HepG2 (cell line): ENCODE measurements around the gene ZNF189. TPM values are rescaled to one million over a fixed set of nuclear protein-coding genes. Genes with fewer than 3 reads are reported as not detected.

Experiments used
- ATAC-seq: fragments of 200-7000 bp; cut with Tn5 transposase; 3 replicates; pipeline ENCODE4 v1.9.1; 2020; ENCODE audit warnings: mild to moderate bottlenecking, moderate library complexity
- BruUV-seq: library from RNA; stranded (reverse); fragments of 400-500 nt; replicated peaks from 2 replicates; lab custom pipeline; 2021; lab: Mats Ljungman, UMichigan
- CTCF ChIA-PET: fragments of 300-600 bp; formaldehyde crosslinking; extraction: SDS; loops from one replicate; lab custom pipeline; 2021; ENCODE audit warnings: low total read pairs, inconsistent platforms, low intra/inter-chr PET ratio; lab: Yijun Ruan, JAX
- POLR2A ChIA-PET: fragments of 350-600 bp; sonication (Branson Sonifier 250); formaldehyde crosslinking; loops from one replicate; lab custom pipeline; 2020; ENCODE audit warnings: antibody characterized with exemption, inconsistent platforms; lab: Yijun Ruan, JAX
- DNase-seq: peaks from one replicate; pipeline ENCODE4 v3.0.0-alpha.2; 2015; ENCODE audit warnings: low spot score
- FAIRE-seq: peaks from 3 replicates; lab custom pipeline; 2011; peaks lifted over from hg19 to GRCh38; lab: Jason Lieb, UNC
- H2AFZ ChIP-seq: one replicate; pipeline ENCODE4 v1.6.1; 2011; ENCODE audit warnings: low read length, inconsistent platforms
- H3K27ac ChIP-seq: fragments of 300-600 bp; 3 replicates; pipeline ENCODE4 v1.8.0; 2011; ENCODE audit warnings: mixed run types, mild to moderate bottlenecking, mixed read lengths, low read length, inconsistent platforms; ENCODE audit not compliant: insufficient read depth; ENCODE audit errors: extremely low read length
- H3K27me3 ChIP-seq, 2 experiments: fragments of 200-600 bp in 1 of 2; 2 replicates in 1 of 2; 3 replicates in 1 of 2; pipeline versions ENCODE4 v1.6.0 to v1.8.0; 2011; ENCODE audit warnings: low read length in 2 of 2, mild to moderate bottlenecking in 2 of 2, moderate library complexity in 2 of 2, inconsistent platforms in 1 of 2; ENCODE audit not compliant: insufficient read depth in 2 of 2, control insufficient read depth in 1 of 2
- H3K36me3 ChIP-seq, 2 experiments: fragments of 200-600 bp in 1 of 2; replicated peaks in 1 of 2; 2 replicates in 1 of 2; 3 replicates in 1 of 2; pipeline versions ENCODE4 v1.5.1 to v1.8.0; 2011; ENCODE audit warnings: low read length in 2 of 2, inconsistent platforms in 1 of 2; ENCODE audit not compliant: insufficient read depth in 2 of 2, control insufficient read depth in 1 of 2
- H3K4me1 ChIP-seq: 2 replicates; pipeline ENCODE4 v1.5.1; 2012; ENCODE audit warnings: low read length, inconsistent platforms; ENCODE audit not compliant: insufficient read depth
- H3K4me2 ChIP-seq: 2 replicates; pipeline ENCODE4 v1.6.0; 2011; ENCODE audit warnings: low read depth, low read length, inconsistent platforms
- H3K4me3 ChIP-seq, 3 experiments: fragments of 200-600 bp in 1 of 3; sonication (generic), shearing (Covaris generic) in 1 of 3; replicated peaks in 1 of 3; 2 replicates each; pipeline ENCODE4 v1.5.1; 2011 to 2016; ENCODE audit warnings: low read length in 3 of 3, inconsistent platforms in 2 of 3, low read depth in 2 of 3, mild to moderate bottlenecking in 2 of 3, control low read depth in 1 of 3, mixed read lengths in 1 of 3; ENCODE audit not compliant: insufficient read depth in 1 of 3
- H3K79me2 ChIP-seq: one replicate; pipeline ENCODE4 v1.6.1; 2011; ENCODE audit warnings: low read length, inconsistent platforms; ENCODE audit not compliant: insufficient read depth
- H3K9ac ChIP-seq: 2 replicates; pipeline ENCODE4 v1.6.0; 2011; ENCODE audit warnings: mild to moderate bottlenecking, low read depth, low read length, inconsistent platforms; ENCODE audit not compliant: insufficient read depth
- H3K9me3 ChIP-seq: 2 replicates; pipeline ENCODE4 v1.5.1; 2012; ENCODE audit warnings: mild to moderate bottlenecking, low read length
- H4K20me1 ChIP-seq: 2 replicates; pipeline ENCODE4 v1.6.0; 2011; ENCODE audit warnings: inconsistent platforms, mild to moderate bottlenecking, low read length, moderate library complexity; ENCODE audit not compliant: insufficient read depth
- BATF2 ChIP-seq: sonication (generic); formaldehyde crosslinking; IDR thresholded peaks from 2 replicates; pipeline ENCODE4 v1.8.0; 2022; ENCODE audit warnings: mild to moderate bottlenecking, missing genetic modification reagents, moderate library complexity
- DMAP1 ChIP-seq: IDR thresholded peaks from 2 replicates; pipeline ENCODE4 v1.6.1; 2016
- E2F2 ChIP-seq: sonication (generic); formaldehyde crosslinking; IDR thresholded peaks from 2 replicates; pipeline ENCODE4 v1.4.0; 2020; ENCODE audit warnings: missing genetic modification reagents, borderline replicate concordance
- HDAC2 ChIP-seq: sonication (generic); formaldehyde crosslinking; IDR thresholded peaks from 2 replicates; pipeline ENCODE4 v1.4.0; 2020; ENCODE audit warnings: missing genetic modification reagents
- MED13 ChIP-seq: sonication (generic); formaldehyde crosslinking; IDR thresholded peaks from 2 replicates; pipeline ENCODE4 v1.5.0; 2020; ENCODE audit warnings: missing genetic modification reagents
- MEIS1 ChIP-seq: sonication (generic); formaldehyde crosslinking; IDR thresholded peaks from 2 replicates; pipeline ENCODE4 v1.9.0; 2021; ENCODE audit warnings: mild to moderate bottlenecking, missing genetic modification reagents, moderate library complexity, borderline replicate concordance
- PBX2 ChIP-seq: IDR thresholded peaks from 2 replicates; pipeline ENCODE4 v1.6.1; 2016; ENCODE audit warnings: control low read depth
- RCOR2 ChIP-seq: IDR thresholded peaks from 2 replicates; pipeline ENCODE4 v1.6.1; 2016; ENCODE audit warnings: missing biosample characterization, missing genetic modification reagents
- RORA ChIP-seq: sonication (generic); formaldehyde crosslinking; IDR thresholded peaks from 2 replicates; pipeline ENCODE4 v1.5.0; 2020; ENCODE audit warnings: mild to moderate bottlenecking, missing genetic modification reagents, moderate library complexity
- ZBTB25 ChIP-seq: IDR thresholded peaks from 2 replicates; pipeline ENCODE4 v1.6.1; 2018; ENCODE audit warnings: missing genetic modification reagents
- ZFP62 ChIP-seq: sonication (generic); formaldehyde crosslinking; IDR thresholded peaks from 2 replicates; pipeline ENCODE4 v1.4.0; 2020; ENCODE audit warnings: missing genetic modification reagents
- ZFX ChIP-seq: sonication (generic); formaldehyde crosslinking; IDR thresholded peaks from 2 replicates; pipeline ENCODE4 v1.4.0; 2020; ENCODE audit warnings: mild to moderate bottlenecking, low read depth, missing genetic modification reagents, moderate library complexity
- ZNF362 ChIP-seq: sonication (generic); formaldehyde crosslinking; IDR thresholded peaks from 2 replicates; pipeline ENCODE4 v1.4.0; 2020; ENCODE audit warnings: missing genetic modification reagents, mild to moderate bottlenecking, borderline replicate concordance
- ZNF547 ChIP-seq: sonication (generic); formaldehyde crosslinking; IDR thresholded peaks from 2 replicates; pipeline ENCODE4 v1.5.1; 2020; ENCODE audit warnings: mild to moderate bottlenecking, missing genetic modification reagents
- ZNF709 ChIP-seq: sonication (generic); formaldehyde crosslinking; IDR thresholded peaks from 2 replicates; pipeline ENCODE4 v1.5.0; 2020; ENCODE audit warnings: mild to moderate bottlenecking, missing genetic modification reagents
- ZNF770 ChIP-seq: sonication (generic); formaldehyde crosslinking; IDR thresholded peaks from 2 replicates; pipeline ENCODE4 v1.5.0; 2020; ENCODE audit warnings: mild to moderate bottlenecking, missing genetic modification reagents
- ZNF777 ChIP-seq: sonication (generic); formaldehyde crosslinking; IDR thresholded peaks from 2 replicates; pipeline ENCODE4 v1.4.0; 2020; ENCODE audit warnings: missing genetic modification reagents
- ZSCAN12 ChIP-seq: sonication (generic); formaldehyde crosslinking; IDR thresholded peaks from 2 replicates; pipeline ENCODE4 v1.9.0; 2021; ENCODE audit warnings: mild to moderate bottlenecking, missing genetic modification reagents
- whole genome bisulfite sequencing: methylation state at CpG from one replicate; pipeline ENCODE4 v1.1.6; 2017; ENCODE audit warnings: low lambda C conversion rate; 5-methylcytosine and 5-hydroxymethylcytosine counted together
- in situ Hi-C: cut with HindIII; loops from 2 replicates; pipeline ENCODE4 v1.10.0; 2017; ENCODE audit warnings: low pct_unique_long_range_greater_than_20kb; ENCODE audit not compliant: extremely low pct_ligation_motif_present
- intact Hi-C: fragments of 100-400 bp; cut with micrococcal nuclease; formaldehyde crosslinking; loops from one replicate; pipeline ENCODE4 v1.10.0; 2022; ENCODE audit not compliant: unreplicated experiment
- polyA plus RNA-seq, 8 experiments: library from polyadenylated mRNA; depleted of rRNA in 3 of 8; stranded (reverse) in 7 of 8; unstranded in 1 of 8; fragments of >200 nt; fragmentation: Illumina TruSeq in 4 of 8; extraction: Trizol in 4 of 8; gene quantifications; 2 replicates each; pipeline versions ENCODE4 v1.2.1 to v1.2.3, GENCODE V29; 2011 to 2016; ENCODE audit warnings: low read depth in 4 of 8, missing spikeins in 1 of 8, mixed read lengths in 1 of 8; ENCODE audit not compliant: insufficient read depth in 1 of 8
- total RNA-seq, 5 experiments: library from RNA; depleted of rRNA; stranded (reverse); fragments of >200 nt; fragmentation: Illumina TruSeq; extraction: Trizol; gene quantifications; 2 replicates each; pipeline ENCODE4 v1.2.3, GENCODE V29; 2016; ENCODE audit warnings: low read depth in 1 of 5

ZNF189 gene
- total and polyA plus RNA-seq, 2 of the 13 experiments (the other 11 are each of a cell fraction or from before 2014, with no cell fraction given) = 8.4 to 50.0 TPM

GRCh38 chr9:101367323-101367722 is 31.3 kb upstream of the ZNF189 start:
- in situ Hi-C loops (no loop called here), intact Hi-C loops (loop anchor here (2.0 kb wide), 1 partner anchor 21 kb away; no protein-coding TSS in a partner anchor)
- Histone ChIP-seq H3K4me3 (no peak overlapping the region), H3K9ac (no peak overlapping the region), H3K4me2 (no peak overlapping the region), H3K4me1 (peaks cover 46% of the 10 kb centered on the region), H3K9me3 (no peaks in the 10 kb centered on the region), H3K36me3 (no peaks in the 10 kb centered on the region), H2AFZ (no peak overlapping the region), H3K27ac (peak overlapping the region; percentile 74), H3K27me3 (no peaks in the 10 kb centered on the region), H4K20me1 (no peaks in the 10 kb centered on the region), H3K79me2 (no peaks in the 10 kb centered on the region)
- ChIA-PET POLR2A (interaction anchor here (0.7 to 2.1 kb wide), 9 partner anchors 13 to 166 kb away, joined by 3 to 41 read pairs (median 6); partner anchors contain the start of genes MRPL50, RNF20 and ZNF189), CTCF (no interaction called here)
- DNase-seq = no peak
- no TSS peak for BruUV-seq
- no peak for FAIRE-seq
- WGBS = 94% methylated on average over 3 of the region's 3 CpGs
- ATAC-seq = no peak
- TF ChIP-seq E2F2 (CRISPR knock-in tag) (no peak), ZFX (no peak), ZBTB25 (CRISPR knock-in tag) (no peak), PBX2 (CRISPR knock-in tag) (no peak), ZNF770 (CRISPR knock-in tag) (peak; percentile 72), ZNF362 (CRISPR knock-in tag) (peak; percentile 28; the same call in 1 of the 2 replicates), HDAC2 (0 out of 2 replicates have a peak, but pooled peaks have one; percentile 17), ZFP62 (CRISPR knock-in tag) (no peak), ZSCAN12 (CRISPR knock-in tag) (no peak), BATF2 (CRISPR knock-in tag) (no peak), ZNF709 (CRISPR knock-in tag) (no peak), MED13 (CRISPR knock-in tag) (0 out of 2 replicates have a peak, but pooled peaks have one; percentile 42), ZNF547 (CRISPR knock-in tag) (no peak), RCOR2 (no peak), DMAP1 (CRISPR knock-in tag) (no peak), RORA (CRISPR knock-in tag) (no peak), ZNF777 (CRISPR knock-in tag) (no peak), MEIS1 (CRISPR knock-in tag) (no peak)
